H1 (cell line): Measurements from ENCODE around the gene RPS6KL1. TPM values are rescaled to one million over a fixed set of nuclear protein-coding genes. Genes with fewer than 3 reads are reported as not detected.

Experiments
- CTCF ChIA-PET: fragments of 300-600 bp; sonication (Branson Sonifier 250); formaldehyde crosslinking; loops from one replicate; lab custom pipeline; 2021; ENCODE audit not compliant: partially characterized antibody; lab: Charles Lee
- POLR2A ChIA-PET: fragments of 300-600 bp; sonication (Branson Sonifier 250); formaldehyde crosslinking; loops from one replicate; lab custom pipeline; 2021; ENCODE audit warnings: inconsistent platforms; ENCODE audit not compliant: partially characterized antibody; lab: Charles Lee
- DNase-seq, 2 experiments: peaks; one replicate each; pipeline versions ENCODE4 v3.0.0 to v3.0.0-alpha.2; 2010 to 2022; ENCODE audit warnings: low spot score in 2 of 2, low read depth in 1 of 2, mixed read lengths in 1 of 2
- FAIRE-seq: peaks from 2 replicates; lab custom pipeline; 2011; peaks lifted over from hg19 to GRCh38; lab: Jason Lieb, UNC
- H2AFZ ChIP-seq: 2 replicates; pipeline ENCODE4 v1.8.1; 2012; ENCODE audit warnings: low read length, inconsistent platforms
- H2AK5ac ChIP-seq: 2 replicates; pipeline ENCODE4 v1.6.1; 2013; ENCODE audit warnings: low read depth, low read length
- H2BK120ac ChIP-seq: replicated peaks from 2 replicates; pipeline ENCODE3; 2013; ENCODE audit warnings: low read depth, low read length, inconsistent platforms
- H2BK12ac ChIP-seq: 2 replicates; pipeline ENCODE4 v1.6.1; 2013; ENCODE audit warnings: low read depth, low read length
- H2BK15ac ChIP-seq: 2 replicates; pipeline ENCODE4 v1.6.1; 2013; ENCODE audit warnings: low read length
- H2BK20ac ChIP-seq: 2 replicates; pipeline ENCODE4 v1.6.1; 2013; ENCODE audit warnings: low read length
- H2BK5ac ChIP-seq: 2 replicates; pipeline ENCODE4 v1.6.1; 2013; ENCODE audit warnings: low read depth, low read length
- H3K14ac ChIP-seq: 2 replicates; pipeline ENCODE4 v1.6.1; 2013; ENCODE audit warnings: inconsistent platforms; ENCODE audit not compliant: insufficient read length
- H3K18ac ChIP-seq: 2 replicates; pipeline ENCODE4 v1.6.1; 2013; ENCODE audit warnings: low read length; ENCODE audit errors: extremely low read depth
- H3K23ac ChIP-seq: 2 replicates; pipeline ENCODE4 v1.6.1; 2013; ENCODE audit warnings: inconsistent platforms; ENCODE audit not compliant: insufficient read length
- H3K23me2 ChIP-seq: 2 replicates; pipeline ENCODE4 v1.6.1; 2013; ENCODE audit warnings: low read depth, low read length
- H3K27ac ChIP-seq: 2 replicates; pipeline ENCODE4 v1.6.1; 2011; ENCODE audit warnings: low read depth, low read length, inconsistent platforms
- H3K27me3 ChIP-seq, 4 experiments: replicated peaks in 1 of 4; 1 replicate in 1 of 4; 2 replicates in 3 of 4; pipeline versions ENCODE4 v1.6.1 to v1.8.1; 2011 to 2013; ENCODE audit warnings: low read length in 3 of 4, mild to moderate bottlenecking in 3 of 4, inconsistent platforms in 2 of 4, mixed read lengths in 2 of 4, moderate library complexity in 1 of 4; ENCODE audit not compliant: control insufficient read depth in 3 of 4, insufficient read depth in 3 of 4; ENCODE audit errors: extremely low read depth in 1 of 4
- H3K36me3 ChIP-seq, 4 experiments: 2 replicates each; pipeline versions ENCODE4 v1.6.1 to v1.8.1; 2011 to 2013; ENCODE audit warnings: mild to moderate bottlenecking in 4 of 4, low read length in 3 of 4, moderate library complexity in 2 of 4, control low read depth in 1 of 4, inconsistent platforms in 1 of 4; ENCODE audit not compliant: insufficient read depth in 4 of 4, control insufficient read depth in 2 of 4
- H3K4ac ChIP-seq: replicated peaks from 2 replicates; pipeline ENCODE3; 2013; ENCODE audit warnings: low read length, low read depth, mixed read lengths, inconsistent platforms; ENCODE audit not compliant: insufficient read length
- H3K4me1 ChIP-seq, 4 experiments: replicated peaks in 1 of 4; 1 replicate in 1 of 4; 2 replicates in 3 of 4; pipeline versions ENCODE4 v1.6.1 to v1.8.1; 2011 to 2013; ENCODE audit warnings: low read length in 3 of 4, inconsistent platforms in 2 of 4, mixed read lengths in 1 of 4; ENCODE audit not compliant: insufficient read depth in 4 of 4, control insufficient read depth in 3 of 4
- H3K4me2 ChIP-seq, 2 experiments: 2 replicates each; pipeline versions ENCODE4 v1.6.1 to v1.8.1; 2011 to 2013; ENCODE audit warnings: low read depth in 2 of 2, low read length in 2 of 2, control low read depth in 1 of 2, inconsistent platforms in 1 of 2, mild to moderate bottlenecking in 1 of 2; ENCODE audit not compliant: insufficient read depth in 1 of 2
- H3K4me3 ChIP-seq, 4 experiments: fragments of 200-600, 300-600 bp in 1 of 4; sonication (generic), shearing (Covaris generic), sonication (Bioruptor Twin) in 1 of 4; 2 replicates each; pipeline versions ENCODE4 v1.5.1 to v1.8.1; 2011 to 2016; ENCODE audit warnings: low read length in 4 of 4, low read depth in 3 of 4, control low read depth in 2 of 4, inconsistent platforms in 2 of 4, mild to moderate bottlenecking in 2 of 4, mixed read lengths in 1 of 4, moderate library complexity in 1 of 4; ENCODE audit not compliant: insufficient read depth in 2 of 4; ENCODE audit errors: extremely low read depth in 1 of 4
- H3K56ac ChIP-seq: replicated peaks from 2 replicates; pipeline ENCODE3; 2013; ENCODE audit warnings: low read depth, mild to moderate bottlenecking, mixed read lengths, low read length, inconsistent platforms; ENCODE audit not compliant: insufficient read length
- H3K79me1 ChIP-seq: 2 replicates; pipeline ENCODE4 v1.6.1; 2013; ENCODE audit warnings: low read depth, low read length, control low read depth
- H3K79me2 ChIP-seq, 2 experiments: 2 replicates each; pipeline versions ENCODE4 v1.6.1 to v1.8.1; 2012 to 2013; ENCODE audit warnings: low read length in 2 of 2, mild to moderate bottlenecking in 2 of 2, inconsistent platforms in 1 of 2; ENCODE audit not compliant: insufficient read depth in 2 of 2, control insufficient read depth in 1 of 2
- H3K9ac ChIP-seq, 4 experiments: replicated peaks in 1 of 4; 1 replicate in 1 of 4; 2 replicates in 3 of 4; pipeline versions ENCODE4 v1.6.1 to v1.8.1; 2011 to 2013; ENCODE audit warnings: low read depth in 3 of 4, low read length in 3 of 4, control low read depth in 2 of 4, mild to moderate bottlenecking in 2 of 4, moderate library complexity in 2 of 4, inconsistent platforms in 1 of 4; ENCODE audit errors: extremely low read depth in 1 of 4
- H3K9me3 ChIP-seq, 2 experiments: 2 replicates each; pipeline versions ENCODE4 v1.6.1 to v1.8.1; 2012 to 2013; ENCODE audit warnings: mild to moderate bottlenecking in 2 of 2, moderate library complexity in 2 of 2, control low read depth in 1 of 2, inconsistent platforms in 1 of 2, low read depth in 1 of 2, low read length in 1 of 2, mixed read lengths in 1 of 2; ENCODE audit not compliant: insufficient read depth in 2 of 2
- H4K20me1 ChIP-seq, 2 experiments: replicated peaks in 1 of 2; 2 replicates each; pipeline versions ENCODE3 to v1.8.1; 2011 to 2013; ENCODE audit warnings: inconsistent platforms in 2 of 2, low read length in 2 of 2, mild to moderate bottlenecking in 1 of 2; ENCODE audit not compliant: insufficient read depth in 2 of 2, control insufficient read depth in 1 of 2
- H4K5ac ChIP-seq: 2 replicates; pipeline ENCODE4 v1.6.1; 2013; ENCODE audit warnings: low read length, low read depth, mixed read lengths, inconsistent platforms; ENCODE audit not compliant: insufficient read length
- H4K8ac ChIP-seq: 2 replicates; pipeline ENCODE4 v1.8.0; 2013; ENCODE audit warnings: mild to moderate bottlenecking, moderate library complexity, low read length, inconsistent platforms; ENCODE audit not compliant: insufficient read depth; ENCODE audit errors: extremely low read depth
- H4K91ac ChIP-seq: replicated peaks from 2 replicates; pipeline ENCODE3; 2013; ENCODE audit warnings: low read length, mixed read lengths, inconsistent platforms; ENCODE audit not compliant: insufficient read length
- KDM4A ChIP-seq: IDR thresholded peaks from one replicate; pipeline ENCODE4 v1.7.1; 2012; ENCODE audit warnings: low read depth, mild to moderate bottlenecking, moderate library complexity, low read length, inconsistent platforms; ENCODE audit not compliant: severe bottlenecking
- MAX ChIP-seq: IDR thresholded peaks from 2 replicates; pipeline ENCODE4 v1.6.1; 2012; ENCODE audit warnings: inconsistent platforms
- RBBP5 ChIP-seq: IDR thresholded peaks from 2 replicates; pipeline ENCODE4 v1.7.1; 2012; ENCODE audit warnings: low read depth, mild to moderate bottlenecking, inconsistent platforms, low read length, moderate library complexity, borderline replicate concordance
- RFX5 ChIP-seq: IDR thresholded peaks from 2 replicates; pipeline ENCODE4 v1.6.1; 2011; ENCODE audit warnings: low read depth, low read length, improper control_type of control experiment, borderline replicate concordance
- SP4 ChIP-seq: IDR thresholded peaks from 2 replicates; pipeline ENCODE4 v1.6.1; 2012; ENCODE audit warnings: low read length, inconsistent platforms
- WGBS, 2 experiments: shearing (Covaris generic) in 1 of 2; methylation state at CpG; one replicate each; pipeline versions ENCODE4 v1.1.6 to v1.1.7; 2013 to 2015; ENCODE audit warnings: low lambda C conversion rate in 2 of 2, mixed read lengths in 2 of 2, inconsistent platforms in 1 of 2, low coverage in 1 of 2, missing lambda C conversion rate in 1 of 2; ENCODE audit not compliant: insufficient replicate concordance in 2 of 2, insufficient coverage in 1 of 2, insufficient read length in 1 of 2; ENCODE audit errors: extremely low coverage in 1 of 2, missing lambda C conversion rate in 1 of 2; 5-methylcytosine and 5-hydroxymethylcytosine counted together
- polyA plus RNA-seq, 7 experiments: library from polyadenylated mRNA; depleted of rRNA in 3 of 7; stranded (reverse) in 5 of 7; unstranded in 2 of 7; fragments of >200 nt in 5 of 7; fragments of 200-250 nt in 2 of 7; gene quantifications; 1 replicate in 5 of 7; 2 replicates in 1 of 7; 4 replicates in 1 of 7; pipeline versions ENCODE4 v1.2.1 to v1.2.3, GENCODE V29; 2011 to 2013; ENCODE audit warnings: missing spikeins in 2 of 7, mixed read lengths in 2 of 7
- total RNA-seq: library from RNA; stranded (reverse); fragmentation: NEBNext Ultra II Directional; extraction: Animal tissue kit (Norgen Biotek cat#: 25700); gene quantifications from 2 replicates; pipeline ENCODE4 v1.2.1, GENCODE V29; 2021

RPS6KL1 gene
- total and polyA plus RNA-seq, 2 of the 8 experiments (the other 6 are each of a cell fraction or from before 2014, with no cell fraction given), result 9.8 to 13.8 TPM

GRCh38 chr14:74908861-74909341 is 14.2 kb downstream of the RPS6KL1 start:
- Histone ChIP-seq H3K23me2 (no peaks in the 10 kb centered on the region), H2BK15ac (no peak overlapping the region), H3K79me2 (no peaks in the 10 kb centered on the region), H3K23ac (no peak overlapping the region), H3K27ac (no peak overlapping the region), H2AFZ (no peak overlapping the region), H3K27me3 (no peaks in the 10 kb centered on the region), H3K4ac (no peak overlapping the region), H2AK5ac (no peak overlapping the region), H2BK12ac (no peak overlapping the region), H3K9ac (no peak overlapping the region), H4K91ac (no peak overlapping the region), H3K56ac (no peak overlapping the region), H2BK5ac (no peak overlapping the region), H3K14ac (no peak overlapping the region), H3K18ac (no peak overlapping the region), H4K20me1 (peaks cover 2 to 8% of the 10 kb centered on the region in 2 experiments), H4K5ac (no peak overlapping the region), H2BK20ac (no peak overlapping the region), H3K79me1 (no peaks in the 10 kb centered on the region), H3K36me3 (peaks cover 0 to 6% (median under 1%) of the 10 kb centered on the region in 4 experiments; a peak in 5 of 8 replicates), H3K4me1 (no peaks in the 10 kb centered on the region; a peak in 1 of 7 replicates), H2BK120ac (no peak overlapping the region), H3K4me2 (no peak overlapping the region), H3K9me3 (no peaks in the 10 kb centered on the region), H3K4me3 (no peak overlapping the region), H4K8ac (no peak overlapping the region; the same call in 1 of the 2 replicates)
- CTCF ChIA-PET, result interaction anchor here (1.0 to 24.8 kb wide), 10 partner anchors 9 to 178 kb away, joined by 3 to 509 read pairs (median 38); partner anchors contain the start of genes PROX2 and RPS6KL1
- FAIRE-seq (no peak), DNase-seq (no peak)
- 93% methylated on average over 9 of the region's 9 CpGs; no CpG with 5 or more reads in 1 of the 2 experiments for WGBS, 2 experiments
- TF ChIP-seq KDM4A (no peak), SP4 (no peak), MAX (no peak), RFX5 (no peak), RBBP5 (no peak)
- POLR2A ChIA-PET, result interaction anchor here (1.0 to 6.8 kb wide), 12 partner anchors 8 to 561 kb away, joined by 3 to 80 read pairs (median 5); partner anchors contain the start of genes RPS6KL1, VRTN and ZC2HC1C
